ENCODE measurements around the gene RASGRF2. TPM values are rescaled to one million over a fixed set of nuclear protein-coding genes. Genes with fewer than 3 reads are reported as not detected.

RASGRF2 gene
- total and polyA plus RNA-seq, 9 of the 15 experiments (the other 6 are each of a cell fraction or from before 2014, with no cell fraction given) = 0.01 to 0.22 (median 0.08) TPM; not detected in 2

DNA sequence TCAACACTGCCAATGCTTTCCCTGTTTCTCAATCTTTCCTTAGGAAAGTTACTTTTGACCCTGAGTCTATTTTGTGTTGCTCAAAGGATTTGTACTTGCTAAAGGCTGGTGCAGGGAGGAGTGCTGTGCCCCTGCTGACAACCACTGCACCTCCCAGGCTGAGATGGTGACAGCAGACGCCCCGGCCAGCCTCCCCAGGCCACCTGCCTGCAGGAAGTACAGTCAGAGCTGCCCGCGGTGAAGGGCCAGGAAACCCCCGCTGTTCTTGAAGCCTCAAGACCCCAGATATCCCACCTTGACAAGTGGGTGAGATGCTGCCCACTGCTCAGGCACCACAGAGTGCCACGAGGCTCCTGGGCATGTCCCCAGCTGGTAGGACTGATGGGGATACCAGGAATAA, 228.8 kb downstream of the RASGRF2 start:
- Histone ChIP-seq H3K4me2 (ENCODE audit: insufficient read depth, low read length) (no peak overlapping the region), H3K27me3 (ENCODE audit: control insufficient read depth in 2 of 2, insufficient read depth in 2 of 2, low read length in 2 of 2) (peaks cover 39 to 66% of the 10 kb centered on the region in 2 experiments), H3K9me1 (ENCODE audit: control insufficient read depth, insufficient read depth, low read length) (no peaks in the 10 kb centered on the region), H3K9ac (ENCODE audit: insufficient read depth in 1 of 2, low read depth in 2 of 2, low read length in 2 of 2) (no peak overlapping the region), H3K4me1 (replicated peaks in 1 of 2; ENCODE audit: control insufficient read depth in 2 of 2, insufficient read depth in 2 of 2, low read length in 2 of 2) (no peaks in the 10 kb centered on the region), H3K79me2 (ENCODE audit: control insufficient read depth, insufficient read depth, low read length) (no peaks in the 10 kb centered on the region), H3K9me3 (replicated peaks; ENCODE audit: control insufficient read depth, insufficient read depth, low read depth, low read length) (no peaks in the 10 kb centered on the region), H3K36me3 (ENCODE audit: control insufficient read depth, insufficient read depth, low read length) (no peaks in the 10 kb centered on the region), H2AFZ (ENCODE audit: low read depth, low read length) (no peak overlapping the region), H4K20me1 (replicated peaks; ENCODE audit: control insufficient read depth, insufficient read depth, low read length) (no peaks in the 10 kb centered on the region), H3K27ac (ENCODE audit: extremely low read depth, low read depth, low read length) (no peak overlapping the region; the same call in 2 of the 3 replicates), H3K4me3 (no peak overlapping the region)
- DNase-seq (ENCODE audit: extremely low read depth in 1 of 4, low spot score in 3 of 4) (no peak), FAIRE-seq (no peak), ATAC-seq (no peak)
- no peak for TF ChIP-seq CEBPG (CRISPR knock-in tag; IDR thresholded peaks at IDR 0.05)
- TF ChIP-seq CEBPG (tag; conservative IDR thresholded peaks at IDR 0.05 in 1 of 2, IDR thresholded peaks at IDR 0.05 in 1 of 2) = no peak
- TF ChIP-seq, protein P1, sequence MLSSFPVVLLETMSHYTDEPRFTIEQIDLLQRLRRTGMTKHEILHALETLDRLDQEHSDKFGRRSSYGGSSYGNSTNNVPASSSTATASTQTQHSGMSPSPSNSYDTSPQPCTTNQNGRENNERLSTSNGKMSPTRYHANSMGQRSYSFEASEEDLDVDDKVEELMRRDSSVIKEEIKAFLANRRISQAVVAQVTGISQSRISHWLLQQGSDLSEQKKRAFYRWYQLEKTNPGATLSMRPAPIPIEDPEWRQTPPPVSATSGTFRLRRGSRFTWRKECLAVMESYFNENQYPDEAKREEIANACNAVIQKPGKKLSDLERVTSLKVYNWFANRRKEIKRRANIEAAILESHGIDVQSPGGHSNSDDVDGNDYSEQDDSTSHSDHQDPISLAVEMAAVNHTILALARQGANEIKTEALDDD (IDR thresholded peaks at IDR 0.05) = no peak
- TF ChIP-seq, protein P2, sequence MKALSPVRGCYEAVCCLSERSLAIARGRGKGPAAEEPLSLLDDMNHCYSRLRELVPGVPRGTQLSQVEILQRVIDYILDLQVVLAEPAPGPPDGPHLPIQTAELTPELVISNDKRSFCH (CRISPR knock-in tag; IDR thresholded peaks at IDR 0.05) = no peak
- TF ChIP-seq, protein P2 (tag; IDR thresholded peaks at IDR 0.05) = no peak
- TF ChIP-seq ILF3 (IDR thresholded peaks at IDR 0.05; ENCODE audit: borderline replicate concordance) = no peak
- TF ChIP-seq TCF7L2 (IDR thresholded peaks at IDR 0.05; ENCODE audit: low read depth, low read length) = no peak
- TF ChIP-seq ZNF696 (CRISPR knock-in tag; conservative IDR thresholded peaks at IDR 0.05) = no peak
- no peak for TF ChIP-seq ZZZ3 (IDR thresholded peaks at IDR 0.05)
- TF ChIP-seq NR1H2 (CRISPR knock-in tag; IDR thresholded peaks at IDR 0.05) = no peak
- TF ChIP-seq, protein P3, sequence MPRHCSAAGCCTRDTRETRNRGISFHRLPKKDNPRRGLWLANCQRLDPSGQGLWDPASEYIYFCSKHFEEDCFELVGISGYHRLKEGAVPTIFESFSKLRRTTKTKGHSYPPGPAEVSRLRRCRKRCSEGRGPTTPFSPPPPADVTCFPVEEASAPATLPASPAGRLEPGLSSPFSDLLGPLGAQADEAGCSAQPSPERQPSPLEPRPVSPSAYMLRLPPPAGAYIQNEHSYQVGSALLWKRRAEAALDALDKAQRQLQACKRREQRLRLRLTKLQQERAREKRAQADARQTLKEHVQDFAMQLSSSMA (CRISPR knock-in tag; IDR thresholded peaks at IDR 0.05) = no peak
- TF ChIP-seq TAF7 (tag; IDR thresholded peaks at IDR 0.05) = no peak
- ChIA-PET CTCF (ENCODE audit: low intra/inter-chr PET ratio) (no interaction called here), POLR2A (no interaction called here)
- BruUV-seq (replicated peaks) = no TSS peak
- 0% methylated on average over 6 of the region's 6 CpGs for WGBS (ENCODE audit: insufficient coverage, low coverage, missing lambda C conversion rate)
- in situ Hi-C loops (cut with MboI) = loop anchor here (25.0 kb wide), 1 partner anchor 1077 kb away; no protein-coding TSS in a partner anchor
- intact Hi-C loops (cut with micrococcal nuclease) = no loop called here

Measured in K562 (cell line).